ENCODE data around the gene MACROH2A2. TPM values are rescaled to one million over a fixed set of nuclear protein-coding genes. Genes with fewer than 3 reads are reported as not detected.
"Not testable (repeated sequence)": the region's sequence is repeated elsewhere in the genome, so short reads cannot be mapped to it uniquely, and the experiment has no call there.

Gene MACROH2A2
- total RNA-seq, 2 donors from 2014 or later = 2.4 to 2.5 TPM

DNA sequence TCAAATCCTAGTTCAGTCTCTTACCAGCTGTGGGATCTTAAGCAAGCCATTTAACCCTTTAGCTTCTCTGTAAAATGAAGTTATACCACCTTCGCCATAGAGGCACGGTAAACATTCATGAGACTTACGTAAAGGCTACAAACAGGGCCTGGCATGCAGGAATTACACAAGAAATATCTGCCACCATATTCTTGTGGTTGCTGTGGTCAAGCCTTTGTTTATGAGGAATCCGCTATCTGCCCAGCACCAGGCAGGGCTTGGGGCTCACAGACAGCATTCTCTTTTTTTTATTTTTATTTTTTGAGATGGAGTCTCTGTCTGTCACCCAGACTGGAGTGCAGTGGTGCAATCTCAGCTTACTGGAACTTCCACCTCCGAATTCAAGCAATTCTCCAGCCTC is 70.1 kb downstream of the MACROH2A2 start:
- Mint-ChIP-seq H3K27me3 (no peaks in the 10 kb centered on the region), H3K4me3 (no peak overlapping the region), H3K9me3 (no peaks in the 10 kb centered on the region), H3K27ac (no peak overlapping the region), H3K36me3 (ENCODE audit: low read depth) (peaks cover 13% of the 10 kb centered on the region), H3K4me1 (no peaks in the 10 kb centered on the region)
- no peak for ATAC-seq (replicated peaks)

DNA sequence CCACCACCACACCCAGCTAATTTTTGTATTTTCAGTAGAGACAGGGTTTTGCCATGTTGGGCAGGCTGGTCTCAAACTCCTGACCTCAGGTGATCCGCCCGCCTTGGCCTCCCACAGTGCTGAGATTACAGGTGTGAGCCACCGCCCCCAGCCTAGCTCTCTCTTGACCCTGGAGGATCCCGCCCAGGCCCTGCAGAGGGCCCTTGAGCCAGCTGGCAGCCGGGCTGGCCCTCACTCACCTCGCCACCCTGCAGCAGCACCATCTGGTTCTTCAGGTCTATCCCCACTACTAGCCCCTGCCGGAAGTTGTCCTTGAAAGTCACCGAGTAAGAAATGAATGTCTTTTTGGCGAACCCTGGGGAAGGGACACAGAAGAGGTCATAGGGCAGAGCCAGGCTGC is 70.5 kb downstream of the MACROH2A2 start:
- not testable (repeated sequence) for ATAC-seq (replicated peaks); H3K4me3 Mint-ChIP-seq; H3K4me1 Mint-ChIP-seq

DNA sequence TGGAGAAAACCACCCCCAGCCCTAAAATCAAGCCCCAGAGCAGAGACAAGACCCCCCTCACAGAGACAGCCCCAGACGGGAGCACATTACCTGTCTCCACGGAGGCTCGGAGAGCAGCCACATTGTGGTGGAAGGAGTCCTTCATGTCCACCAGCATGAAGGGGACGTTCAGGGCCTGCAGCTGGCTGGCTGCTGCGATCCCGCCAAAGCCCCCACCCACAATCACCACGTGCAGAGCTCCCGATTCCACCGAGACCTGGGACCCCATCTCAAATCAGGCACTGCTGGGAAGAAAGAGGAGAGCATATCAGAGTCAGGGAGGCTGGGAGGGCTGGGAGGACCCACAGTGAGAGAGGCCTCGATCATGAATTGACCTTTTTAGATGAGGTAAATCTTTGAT is 71.2 kb downstream of the MACROH2A2 start:
- peaks cover 13% of the 10 kb centered on the region for H3K36me3 Mint-ChIP-seq (ENCODE audit: low read depth)
- no peaks in the 10 kb centered on the region for H3K9me3 Mint-ChIP-seq
- H3K27ac Mint-ChIP-seq = no peak overlapping the region
- H3K4me1 Mint-ChIP-seq = no peaks in the 10 kb centered on the region
- ATAC-seq (replicated peaks) = no peak
- H3K27me3 Mint-ChIP-seq = no peaks in the 10 kb centered on the region
- no peak overlapping the region for H3K4me3 Mint-ChIP-seq

More for the DNA sequence above, 70.5 kb downstream of the MACROH2A2 start:
- H3K27ac Mint-ChIP-seq, H3K9me3 Mint-ChIP-seq, H3K27me3 Mint-ChIP-seq: not testable (repeated sequence)
- peaks cover 13% of the 10 kb centered on the region for H3K36me3 Mint-ChIP-seq (ENCODE audit: low read depth)

DNA sequence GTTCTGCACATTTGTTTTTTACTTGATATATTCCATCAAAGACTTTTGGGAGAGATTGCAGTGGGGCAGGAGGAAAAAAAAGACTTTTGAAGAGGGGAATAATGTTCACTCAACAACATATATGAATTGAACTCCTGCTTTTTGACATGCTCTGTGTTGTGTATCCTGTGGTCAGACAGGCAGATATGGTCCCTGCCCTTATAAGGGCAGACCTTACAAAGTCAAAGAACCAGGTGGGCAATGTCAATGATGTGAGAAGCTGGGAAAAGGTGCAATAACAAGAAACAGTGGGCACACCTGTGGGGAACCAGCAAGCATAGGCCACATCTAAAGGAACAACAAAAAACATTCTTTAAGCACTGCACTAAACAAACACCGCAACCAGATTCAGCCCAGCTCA is 71.8 kb downstream of the MACROH2A2 start:
- Mint-ChIP-seq H3K4me1 (no peaks in the 10 kb centered on the region), H3K4me3 (no peak overlapping the region), H3K36me3 (ENCODE audit: low read depth) (peaks cover 13% of the 10 kb centered on the region), H3K27me3 (no peaks in the 10 kb centered on the region), H3K9me3 (no peaks in the 10 kb centered on the region), H3K27ac (no peak overlapping the region)
- no peak for ATAC-seq (replicated peaks)

DNA sequence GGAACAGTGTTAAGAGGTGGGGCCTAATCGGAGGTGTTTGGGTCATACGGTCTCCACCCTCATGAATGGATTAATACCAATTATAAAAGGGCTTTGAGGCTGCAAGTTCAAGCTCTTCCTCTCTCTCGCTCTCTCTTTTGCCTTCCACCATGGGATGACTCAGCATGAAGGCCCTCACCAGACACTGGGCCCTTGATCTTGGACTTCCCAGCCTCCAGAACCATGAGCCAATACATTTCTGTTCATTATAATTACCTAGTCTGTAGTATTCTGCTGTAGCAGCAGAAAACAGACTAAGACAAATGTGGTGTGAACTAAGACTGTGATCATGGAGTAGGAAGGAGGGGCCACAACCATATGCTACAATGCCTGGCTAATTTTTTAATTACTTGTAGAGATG is 72.3 kb downstream of the MACROH2A2 start:
- Mint-ChIP-seq H3K27ac (no peak overlapping the region), H3K9me3 (no peaks in the 10 kb centered on the region), H3K36me3 (ENCODE audit: low read depth) (peaks cover 13% of the 10 kb centered on the region), H3K4me3 (no peak overlapping the region), H3K27me3 (no peaks in the 10 kb centered on the region), H3K4me1 (no peaks in the 10 kb centered on the region)
- no peak for ATAC-seq (replicated peaks)

DNA sequence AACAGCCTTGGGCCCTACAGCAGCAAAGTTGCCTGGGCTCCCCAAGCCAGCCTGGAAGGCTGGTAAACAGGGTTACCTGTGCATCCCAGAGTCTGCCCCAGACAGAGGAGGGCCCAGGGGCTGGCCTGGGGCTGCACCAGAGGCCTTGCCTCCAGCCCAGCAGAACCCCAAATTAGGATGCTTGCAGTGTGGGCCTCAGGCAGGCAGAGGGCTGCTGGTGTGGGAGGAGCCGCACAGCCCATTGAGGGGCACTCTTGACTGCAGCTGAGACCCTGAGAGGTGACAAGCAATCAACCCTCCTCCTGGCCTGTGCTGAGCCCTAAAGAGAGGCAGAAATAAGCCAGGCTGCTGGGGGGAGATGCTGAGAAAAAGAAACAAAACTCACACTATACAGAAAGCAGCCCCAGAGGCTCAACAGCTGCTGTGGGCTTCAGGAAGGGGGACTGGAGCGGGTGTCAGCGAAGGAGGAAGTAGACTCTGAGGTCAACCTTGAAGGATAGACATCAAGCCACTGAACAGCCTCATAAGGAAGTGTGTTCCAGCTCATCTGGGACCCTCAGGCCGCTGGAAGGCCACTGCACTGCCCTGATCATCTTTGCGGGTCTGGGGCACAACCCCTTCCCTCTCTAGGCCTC is 73.4 kb downstream of the MACROH2A2 start:
- Mint-ChIP-seq H3K36me3 (ENCODE audit: low read depth) (peaks cover 5% of the 10 kb centered on the region), H3K27me3 (no peaks in the 10 kb centered on the region), H3K4me3 (no peak overlapping the region), H3K4me1 (no peaks in the 10 kb centered on the region), H3K27ac (no peak overlapping the region), H3K9me3 (no peaks in the 10 kb centered on the region)
- ATAC-seq (replicated peaks) = no peak

DNA sequence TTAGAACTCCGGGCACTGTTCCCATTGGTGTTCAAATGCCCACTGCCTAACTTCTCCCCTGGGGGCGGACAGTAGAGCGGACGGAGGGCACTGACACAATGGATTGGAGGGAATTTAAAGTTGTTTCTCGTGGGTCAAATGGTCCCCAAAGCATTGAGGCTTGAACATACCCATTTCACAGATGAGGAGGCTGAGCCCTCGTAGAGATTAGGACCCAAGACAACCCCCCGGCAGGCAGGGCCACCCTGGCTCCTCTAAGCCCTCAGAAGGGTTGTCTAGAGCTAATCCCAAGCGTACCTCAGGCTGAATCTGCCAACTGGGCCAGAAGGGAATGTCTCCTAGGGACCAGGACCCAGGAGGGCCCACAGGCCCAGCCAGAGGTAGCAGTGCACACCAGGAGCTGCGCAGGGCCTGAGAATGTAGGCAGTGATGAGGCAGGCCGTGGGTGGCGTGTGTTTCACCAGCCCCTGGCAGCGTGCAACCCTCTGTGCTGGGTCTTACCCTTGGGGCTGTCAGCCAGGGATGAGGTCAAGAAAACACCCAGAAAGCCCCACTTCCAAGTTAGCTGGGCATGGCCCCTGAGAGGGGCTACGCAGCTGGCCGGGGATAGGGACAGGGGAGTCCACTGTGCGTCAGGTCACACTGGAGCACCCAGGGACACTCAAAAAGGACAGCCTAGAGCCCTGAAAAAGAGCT is 74.2 kb downstream of the MACROH2A2 start:
- Mint-ChIP-seq H3K27me3 (no peaks in the 10 kb centered on the region), H3K9me3 (no peaks in the 10 kb centered on the region), H3K36me3 (ENCODE audit: low read depth) (peaks cover 1% of the 10 kb centered on the region), H3K4me3 (no peak overlapping the region), H3K27ac (no peak overlapping the region), H3K4me1 (no peaks in the 10 kb centered on the region)
- ATAC-seq (replicated peaks) = no peak

DNA sequence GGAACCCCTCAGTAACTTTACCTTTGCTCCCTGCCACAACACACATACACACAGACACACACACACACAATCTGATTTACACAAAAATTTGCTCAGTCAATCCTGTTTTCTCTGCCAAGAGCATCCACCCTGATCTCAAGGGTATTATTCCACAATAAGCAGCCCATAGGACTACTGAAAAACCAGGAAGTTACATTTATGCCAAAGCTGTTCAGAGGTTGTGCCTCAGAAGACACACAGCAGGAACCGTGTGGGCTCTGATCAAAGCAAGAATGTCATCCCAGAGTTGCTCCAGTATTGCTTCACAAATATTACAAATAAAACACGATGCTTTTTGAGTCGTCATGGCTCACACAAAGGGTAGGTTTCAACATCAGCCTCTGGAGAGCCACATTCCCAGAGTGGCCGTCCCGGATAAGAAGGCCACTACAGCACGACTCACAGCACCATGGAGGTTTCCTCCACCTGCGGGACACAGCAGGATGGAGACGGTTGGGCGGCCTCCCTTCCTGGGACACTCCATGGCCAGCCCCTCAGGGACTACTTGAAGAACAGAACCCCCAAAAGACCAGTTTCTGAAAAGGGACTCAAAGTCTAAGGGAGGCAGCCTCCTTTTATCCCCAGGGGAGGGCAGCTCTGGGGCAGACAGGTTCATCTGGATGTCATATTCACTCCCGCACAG is 78.4 kb downstream of the MACROH2A2 start:
- H3K27me3 Mint-ChIP-seq = no peaks in the 10 kb centered on the region
- peak overlapping the region; percentile 91 for H3K4me3 Mint-ChIP-seq
- no peak for ATAC-seq (replicated peaks)
- no peaks in the 10 kb centered on the region for H3K9me3 Mint-ChIP-seq
- peaks cover 13% of the 10 kb centered on the region for H3K36me3 Mint-ChIP-seq (ENCODE audit: low read depth)
- no peaks in the 10 kb centered on the region for H3K4me1 Mint-ChIP-seq
- H3K27ac Mint-ChIP-seq = no peak overlapping the region

DNA sequence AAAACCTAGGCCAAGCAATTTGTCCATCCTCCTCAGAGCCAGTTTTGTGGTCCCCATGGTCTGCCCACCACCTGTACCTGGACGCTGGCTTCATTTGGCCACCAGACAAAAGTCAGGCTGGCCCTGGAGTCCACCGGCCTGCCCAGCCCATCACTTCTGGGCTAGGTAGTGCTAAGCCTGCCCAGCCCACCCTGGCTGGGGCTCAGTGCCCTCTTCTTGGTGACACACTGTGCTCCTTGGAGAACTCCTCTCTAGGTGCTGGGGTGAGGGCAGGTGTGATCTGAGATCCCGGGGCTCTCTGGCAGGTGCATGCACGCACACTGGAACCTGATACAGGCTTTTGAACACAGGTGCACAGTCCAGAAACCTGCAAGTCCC is 78.9 kb downstream of the MACROH2A2 start:
- H3K27ac Mint-ChIP-seq = peak overlapping the region; percentile 94
- no peaks in the 10 kb centered on the region for H3K4me1 Mint-ChIP-seq
- ATAC-seq (replicated peaks) = no peak
- peak overlapping the region; percentile 91 for H3K4me3 Mint-ChIP-seq
- H3K36me3 Mint-ChIP-seq (ENCODE audit: low read depth) = peaks cover 13% of the 10 kb centered on the region
- no peaks in the 10 kb centered on the region for H3K27me3 Mint-ChIP-seq
- H3K9me3 Mint-ChIP-seq = no peaks in the 10 kb centered on the region

DNA sequence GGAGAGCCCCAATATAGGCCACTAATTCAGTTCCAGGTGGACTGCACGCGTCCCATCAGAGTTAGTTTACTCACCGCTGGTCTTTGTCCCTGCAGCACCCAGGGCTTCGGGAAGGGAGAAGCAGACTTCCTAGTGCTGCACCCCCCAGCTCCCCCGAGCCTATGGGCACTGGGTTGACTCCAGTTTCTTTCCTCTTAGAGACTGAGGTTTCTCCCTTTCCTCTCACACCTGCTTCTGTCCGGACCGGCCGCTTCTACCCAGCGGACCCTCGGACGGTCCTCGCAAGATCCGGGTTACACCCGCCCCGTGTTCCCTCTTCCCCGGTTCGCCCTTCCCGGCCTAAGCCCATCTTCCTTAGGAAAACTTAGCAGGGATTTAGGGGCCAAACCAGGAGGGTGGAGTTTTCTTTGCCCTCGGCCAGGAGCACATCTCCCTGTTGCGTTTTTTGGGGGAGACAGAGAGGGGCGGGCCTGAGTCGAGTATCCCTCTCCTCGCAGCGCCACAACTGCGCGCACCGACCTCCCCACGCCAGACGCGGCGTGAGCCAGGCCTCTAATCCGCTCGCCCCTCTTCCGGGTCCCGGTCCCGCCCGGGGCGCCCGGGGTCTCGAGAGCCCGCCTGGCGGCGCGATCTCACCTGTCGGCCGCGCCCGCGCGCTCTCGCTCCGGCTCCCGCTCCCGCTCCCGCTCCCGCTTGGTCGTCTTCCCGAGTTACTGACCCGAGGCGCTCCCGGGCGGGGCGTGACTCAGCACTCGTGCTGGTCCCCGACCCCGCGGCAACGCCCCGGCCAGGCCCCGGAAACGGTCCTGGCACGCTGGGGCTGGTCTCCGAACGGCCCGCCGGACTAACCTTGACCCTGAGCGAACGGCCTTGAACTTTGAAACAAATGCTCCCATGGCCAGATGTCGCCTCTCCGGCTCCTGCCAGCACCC is 79.7 kb downstream of the MACROH2A2 start, which contains the start of gene AIFM2:
TSS of gene AIFM2 (minus strand) at position 728 of the 932 bp plus-strand sequence. CDS start 8,741 bp downstream, outside the sequence.
- H3K36me3 Mint-ChIP-seq (ENCODE audit: low read depth) = peaks cover 13% of the 10 kb centered on the region
- no peaks in the 10 kb centered on the region for H3K9me3 Mint-ChIP-seq
- ATAC-seq (replicated peaks) = peak; percentile 86
- H3K4me3 Mint-ChIP-seq = peak within 1 kb of the TSS; percentile 91
- peak within 1 kb of the TSS; percentile 94 for H3K27ac Mint-ChIP-seq
- no peaks in the 10 kb centered on the region for H3K27me3 Mint-ChIP-seq
- H3K4me1 Mint-ChIP-seq = no peaks in the 10 kb centered on the region

DNA sequence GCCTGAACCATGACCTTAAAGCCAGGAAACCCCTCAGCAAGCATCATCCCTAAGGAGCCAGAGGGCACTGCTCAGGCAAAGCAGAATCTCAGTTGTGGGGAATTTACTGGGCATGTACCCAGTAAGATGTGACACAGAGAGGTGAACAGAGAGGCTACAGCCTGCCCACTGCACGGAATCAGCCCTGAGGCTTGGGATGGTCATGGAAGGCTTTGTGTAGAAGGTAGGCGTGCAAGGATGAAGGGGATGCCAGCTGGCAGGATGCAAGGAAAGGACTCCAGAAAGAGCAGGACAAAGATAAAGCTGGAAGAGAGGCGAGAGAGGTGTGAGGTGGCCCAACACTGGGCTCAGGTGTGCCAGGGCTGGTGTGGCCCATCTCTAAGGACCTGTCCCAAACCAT is 82.4 kb downstream of the MACROH2A2 start:
- Mint-ChIP-seq H3K36me3 (ENCODE audit: low read depth) (peaks cover 13% of the 10 kb centered on the region), H3K4me1 (peaks cover 3% of the 10 kb centered on the region), H3K27me3 (no peaks in the 10 kb centered on the region), H3K27ac (no peak overlapping the region), H3K4me3 (no peak overlapping the region), H3K9me3 (no peaks in the 10 kb centered on the region)
- no peak for ATAC-seq (replicated peaks)

DNA sequence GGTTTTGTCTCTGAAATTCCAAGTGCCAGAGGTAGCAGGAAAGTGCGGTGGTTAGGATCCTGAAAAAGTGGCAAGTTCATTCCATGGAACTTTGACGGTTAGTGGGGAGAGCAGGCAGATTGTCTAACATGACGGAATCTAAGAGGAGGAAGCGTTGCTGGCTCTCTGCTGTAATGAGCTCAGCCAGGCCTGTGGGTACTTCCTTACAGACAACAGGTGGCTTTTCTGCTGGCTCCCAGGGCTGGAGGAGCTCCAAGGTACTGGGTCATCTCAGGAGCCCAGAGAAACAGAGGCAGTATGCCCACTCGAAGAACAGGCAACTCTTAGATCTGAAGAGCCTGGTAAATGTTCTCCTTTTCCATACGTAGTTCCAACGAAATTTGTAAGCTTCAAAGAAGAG is 83.0 kb downstream of the MACROH2A2 start:
- Mint-ChIP-seq H3K9me3 (no peaks in the 10 kb centered on the region), H3K4me3 (no peak overlapping the region), H3K27ac (no peak overlapping the region), H3K36me3 (ENCODE audit: low read depth) (peaks cover 13% of the 10 kb centered on the region), H3K4me1 (peaks cover 3% of the 10 kb centered on the region), H3K27me3 (no peaks in the 10 kb centered on the region)
- no peak for ATAC-seq (replicated peaks)

DNA sequence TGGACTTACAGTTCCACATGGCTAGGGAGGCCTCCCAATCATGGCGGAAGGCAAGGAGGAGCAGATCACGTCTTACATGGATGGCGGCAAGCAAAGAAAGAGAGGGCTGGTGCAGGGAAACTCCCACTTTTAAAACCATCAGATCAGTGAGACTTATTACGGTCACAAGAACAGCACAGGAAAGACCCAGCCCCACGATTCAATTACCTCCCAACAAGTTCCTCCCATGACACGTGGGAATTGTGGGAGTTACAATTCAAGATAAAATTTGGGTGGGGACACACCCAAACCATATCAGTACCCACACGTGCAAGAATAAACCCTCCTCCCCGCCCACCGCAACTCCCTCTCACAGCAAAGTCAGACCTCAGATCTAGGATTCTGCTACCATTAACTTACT is 84.5 kb downstream of the MACROH2A2 start:
- Mint-ChIP-seq H3K27ac (no peak overlapping the region), H3K36me3 (ENCODE audit: low read depth) (peaks cover 9% of the 10 kb centered on the region), H3K4me3 (no peak overlapping the region), H3K4me1 (peaks cover 3% of the 10 kb centered on the region), H3K27me3 (no peaks in the 10 kb centered on the region), H3K9me3 (no peaks in the 10 kb centered on the region)
- ATAC-seq (replicated peaks) = no peak

All from activated T-helper 17 cell treated with anti-CD3 and anti-CD28 coated beads, Interleukin-2, amount 50 U/mL, for 72 hours (primary cell).